ENCODE results near the gene PARN.
"Not testable (repeated sequence)": the region's sequence is repeated elsewhere in the genome, so short reads cannot be mapped to it uniquely, and the experiment has no call there.

The PARN gene

DNA sequence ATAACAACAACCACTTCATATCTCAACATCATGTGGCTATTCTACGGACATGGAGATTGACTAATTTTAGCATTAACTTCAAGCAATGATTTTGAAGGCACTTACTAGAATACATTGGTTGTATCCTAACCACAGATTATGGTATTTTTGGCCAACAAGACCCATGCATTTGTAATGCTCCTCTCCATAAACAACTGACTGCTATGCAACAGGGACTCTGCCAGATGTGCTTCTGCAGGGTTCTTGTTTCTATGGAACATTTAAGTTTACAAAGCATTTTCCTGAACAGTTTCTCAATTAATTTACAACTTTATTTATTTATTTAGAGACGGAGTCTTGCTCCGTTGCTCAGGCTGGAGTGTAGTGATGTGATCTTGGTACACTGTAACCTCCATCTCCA lies 178.0 kb downstream of the PARN start:
- DNase-seq (ENCODE audit: low read depth in 1 of 2, low spot score in 1 of 2) = no peak
- no peak for TF ChIP-seq JUND (IDR thresholded peaks at IDR 0.05; ENCODE audit: low read depth)
- in situ Hi-C loops (cut with HindIII; ENCODE audit: low pct_unique_long_range_greater_than_20kb, low sequenced_read_pairs) = no loop called here

DNA sequence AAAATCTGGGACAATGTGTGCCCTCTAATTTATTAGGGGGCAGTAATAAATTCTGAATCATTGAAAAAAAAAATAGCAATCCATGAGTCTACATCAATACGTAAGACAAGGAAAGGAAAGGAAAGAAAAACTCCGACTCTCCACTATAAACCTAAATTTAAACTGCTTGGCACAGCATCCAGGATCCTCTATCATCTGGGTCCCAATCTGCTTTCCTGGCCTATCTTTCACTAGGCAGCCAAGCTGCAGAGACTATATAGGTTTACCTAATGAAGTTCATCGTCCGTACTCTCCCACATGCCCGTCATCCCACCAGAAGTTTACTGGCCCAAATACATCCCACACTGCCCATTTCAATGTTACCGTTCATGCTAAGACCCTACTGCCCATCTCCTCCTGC lies 179.2 kb downstream of the PARN start:
- DNase-seq (ENCODE audit: low read depth in 1 of 2, low spot score in 1 of 2) = no peak
- TF ChIP-seq JUND (IDR thresholded peaks at IDR 0.05; ENCODE audit: low read depth) = no peak
- in situ Hi-C loops (cut with HindIII; ENCODE audit: low pct_unique_long_range_greater_than_20kb, low sequenced_read_pairs) = no loop called here

DNA sequence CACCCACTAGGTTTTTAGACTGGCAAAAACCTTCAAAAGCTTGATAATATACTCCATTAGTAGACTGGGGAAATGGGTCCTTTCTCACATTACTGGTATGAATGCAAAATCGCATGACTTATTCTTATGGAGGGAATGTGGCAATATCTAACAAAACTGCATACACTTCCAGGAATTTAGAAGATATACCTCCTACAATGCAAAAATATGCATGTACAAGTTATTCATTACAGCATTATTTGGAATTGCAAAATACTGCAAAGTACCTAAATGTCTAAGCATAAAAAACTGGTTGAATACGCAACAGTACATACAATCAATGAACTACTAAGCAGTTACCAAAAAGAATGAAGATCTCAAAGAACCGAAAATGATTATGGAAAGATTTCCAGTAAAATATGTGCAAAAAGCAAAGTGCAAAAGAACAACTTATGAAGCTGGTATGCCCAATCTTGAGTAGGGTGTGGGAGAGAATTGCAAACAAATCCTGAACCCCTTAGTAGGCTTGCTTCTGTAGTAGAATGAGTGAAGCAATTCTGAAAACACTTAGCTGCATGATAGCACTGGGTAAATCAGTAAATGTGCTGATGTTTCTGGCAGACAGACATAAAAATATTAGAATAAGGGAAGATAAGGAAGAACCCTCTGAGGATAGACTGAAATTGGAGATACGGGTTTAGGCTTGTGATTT lies 180.1 kb downstream of the PARN start:
- in situ Hi-C loops (cut with HindIII; ENCODE audit: low pct_unique_long_range_greater_than_20kb, low sequenced_read_pairs) = no loop called here
- TF ChIP-seq JUND (IDR thresholded peaks at IDR 0.05; ENCODE audit: low read depth) = no peak
- no peak for DNase-seq (ENCODE audit: low read depth in 1 of 2, low spot score in 1 of 2)

DNA sequence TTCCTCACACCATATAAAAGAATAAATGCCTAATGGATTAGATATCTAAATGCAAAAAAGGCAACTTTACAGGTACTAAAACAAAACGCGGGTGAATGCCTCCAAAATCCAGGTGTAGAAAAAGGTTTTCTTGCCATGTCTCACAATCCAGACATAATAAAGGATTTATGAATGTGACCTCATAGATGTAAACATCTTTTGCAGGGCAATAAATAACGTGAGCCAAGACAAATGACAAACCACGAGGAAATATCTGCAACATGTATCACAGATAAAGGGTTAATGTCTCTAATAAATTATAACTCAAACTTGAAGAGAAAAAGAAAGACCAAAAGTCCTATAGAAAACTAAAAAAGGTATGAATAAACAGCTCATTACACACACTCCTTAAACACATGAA lies 180.7 kb downstream of the PARN start:
- no peak for TF ChIP-seq JUND (IDR thresholded peaks at IDR 0.05; ENCODE audit: low read depth)
- DNase-seq (ENCODE audit: low read depth in 1 of 2, low spot score in 1 of 2) = no peak
- in situ Hi-C loops (cut with HindIII; ENCODE audit: low pct_unique_long_range_greater_than_20kb, low sequenced_read_pairs) = no loop called here

DNA sequence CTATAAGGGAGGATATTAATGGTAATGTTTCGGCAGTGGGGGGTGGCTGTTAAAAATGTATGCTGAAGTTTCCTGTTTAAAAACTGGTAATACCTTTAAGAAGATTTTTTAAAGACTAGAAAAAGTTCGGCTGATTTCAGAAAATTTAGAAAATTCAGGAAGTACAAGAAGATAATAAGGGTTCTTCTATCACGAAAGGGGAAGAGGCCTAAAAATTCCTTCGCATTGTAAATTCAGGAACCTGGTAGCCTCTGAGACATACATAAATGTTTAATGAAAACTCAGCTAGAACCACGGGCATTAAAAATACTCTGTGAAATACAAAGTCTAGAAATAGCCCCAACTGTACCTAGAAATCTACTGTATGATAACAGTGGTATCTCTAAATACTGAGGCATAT lies 181.2 kb downstream of the PARN start:
- in situ Hi-C loops (cut with HindIII; ENCODE audit: low pct_unique_long_range_greater_than_20kb, low sequenced_read_pairs) = no loop called here
- TF ChIP-seq JUND (IDR thresholded peaks at IDR 0.05; ENCODE audit: low read depth) = no peak
- no peak for DNase-seq (ENCODE audit: low read depth in 1 of 2, low spot score in 1 of 2)

DNA sequence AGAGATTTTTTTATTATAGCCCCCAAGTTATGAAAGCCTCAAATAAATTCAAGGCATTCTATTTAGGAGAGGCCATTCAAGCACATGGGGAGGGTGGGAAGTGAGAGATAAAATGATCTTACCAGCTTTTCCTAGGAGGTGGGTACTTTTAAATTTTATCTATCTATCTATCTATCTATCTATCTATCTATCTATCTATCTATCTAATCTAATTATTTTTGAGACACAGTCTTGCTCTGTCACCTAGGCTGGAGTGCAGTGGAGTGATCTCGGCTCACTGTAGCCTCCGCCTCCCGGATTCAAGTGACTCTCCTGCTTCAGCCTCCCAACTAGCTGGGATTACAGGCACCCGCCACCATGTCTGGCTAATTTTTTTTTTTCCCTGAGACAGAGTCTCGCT lies 182.3 kb downstream of the PARN start:
- in situ Hi-C loops (cut with HindIII; ENCODE audit: low pct_unique_long_range_greater_than_20kb, low sequenced_read_pairs) = no loop called here
- TF ChIP-seq JUND (IDR thresholded peaks at IDR 0.05; ENCODE audit: low read depth) = no peak
- no peak for DNase-seq (ENCODE audit: low read depth in 1 of 2, low spot score in 1 of 2)

DNA sequence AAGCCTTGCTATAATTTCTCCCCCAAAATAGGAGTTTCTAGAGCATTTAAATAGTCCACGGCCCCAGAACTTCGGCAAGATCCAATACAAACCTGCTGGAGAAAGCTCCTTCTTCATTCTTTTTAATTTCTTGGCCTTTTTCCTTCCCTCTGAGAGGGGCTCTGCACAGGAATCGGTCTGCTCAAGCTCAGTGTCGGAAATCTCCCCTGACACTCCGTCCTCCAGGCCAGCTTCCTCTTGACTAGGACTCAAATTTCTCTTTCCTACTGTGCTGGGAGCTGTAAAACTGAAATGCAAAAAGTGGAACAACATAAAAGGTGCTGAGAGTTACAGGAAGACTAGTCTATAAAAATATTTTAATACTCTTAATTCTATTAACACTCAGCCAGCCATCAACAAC lies 183.3 kb downstream of the PARN start:
- in situ Hi-C loops (cut with HindIII; ENCODE audit: low pct_unique_long_range_greater_than_20kb, low sequenced_read_pairs) = no loop called here
- DNase-seq (ENCODE audit: low read depth in 1 of 2, low spot score in 1 of 2) = no peak
- TF ChIP-seq JUND (IDR thresholded peaks at IDR 0.05; ENCODE audit: low read depth) = no peak

DNA sequence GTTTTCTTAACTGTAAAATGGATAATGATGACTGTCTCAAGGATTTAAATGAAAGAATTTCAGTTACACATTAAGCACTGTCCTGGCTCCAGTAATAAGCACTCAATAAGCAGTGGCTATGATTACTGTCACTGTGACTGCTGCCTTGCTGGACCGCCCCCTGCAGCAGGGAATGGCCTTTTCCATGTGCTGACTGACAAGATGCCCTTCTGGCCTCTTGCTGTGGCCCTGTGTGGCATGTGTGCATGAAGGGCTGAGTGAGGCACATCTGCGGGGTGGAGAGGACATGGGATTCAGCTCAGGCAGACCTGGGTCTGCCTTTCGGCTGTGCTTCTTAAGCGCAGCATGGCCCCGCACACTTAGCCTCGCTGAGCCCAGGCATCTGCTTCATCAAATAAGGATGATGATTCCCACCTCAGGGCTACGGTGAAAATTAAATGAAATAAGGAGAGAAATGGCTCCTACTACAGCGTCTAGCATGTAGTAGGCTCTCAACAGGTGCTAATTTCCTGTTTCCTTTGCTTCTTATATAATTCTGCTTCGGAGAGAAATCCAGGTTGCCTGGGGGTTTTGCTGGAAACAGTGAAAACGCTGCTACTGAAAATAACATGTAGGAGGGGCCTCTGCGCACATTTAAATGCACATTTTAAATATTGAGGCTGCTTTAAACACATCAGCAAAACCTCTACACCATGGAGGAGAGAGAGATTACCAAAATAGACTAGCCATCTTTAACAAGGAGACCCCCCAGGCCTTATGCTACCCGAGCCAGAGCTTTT lies 183.9 kb downstream of the PARN start:
- in situ Hi-C loops (cut with HindIII; ENCODE audit: low pct_unique_long_range_greater_than_20kb, low sequenced_read_pairs) = no loop called here
- DNase-seq (ENCODE audit: low read depth in 1 of 2, low spot score in 1 of 2) = no peak
- no peak for TF ChIP-seq JUND (IDR thresholded peaks at IDR 0.05; ENCODE audit: low read depth)

DNA sequence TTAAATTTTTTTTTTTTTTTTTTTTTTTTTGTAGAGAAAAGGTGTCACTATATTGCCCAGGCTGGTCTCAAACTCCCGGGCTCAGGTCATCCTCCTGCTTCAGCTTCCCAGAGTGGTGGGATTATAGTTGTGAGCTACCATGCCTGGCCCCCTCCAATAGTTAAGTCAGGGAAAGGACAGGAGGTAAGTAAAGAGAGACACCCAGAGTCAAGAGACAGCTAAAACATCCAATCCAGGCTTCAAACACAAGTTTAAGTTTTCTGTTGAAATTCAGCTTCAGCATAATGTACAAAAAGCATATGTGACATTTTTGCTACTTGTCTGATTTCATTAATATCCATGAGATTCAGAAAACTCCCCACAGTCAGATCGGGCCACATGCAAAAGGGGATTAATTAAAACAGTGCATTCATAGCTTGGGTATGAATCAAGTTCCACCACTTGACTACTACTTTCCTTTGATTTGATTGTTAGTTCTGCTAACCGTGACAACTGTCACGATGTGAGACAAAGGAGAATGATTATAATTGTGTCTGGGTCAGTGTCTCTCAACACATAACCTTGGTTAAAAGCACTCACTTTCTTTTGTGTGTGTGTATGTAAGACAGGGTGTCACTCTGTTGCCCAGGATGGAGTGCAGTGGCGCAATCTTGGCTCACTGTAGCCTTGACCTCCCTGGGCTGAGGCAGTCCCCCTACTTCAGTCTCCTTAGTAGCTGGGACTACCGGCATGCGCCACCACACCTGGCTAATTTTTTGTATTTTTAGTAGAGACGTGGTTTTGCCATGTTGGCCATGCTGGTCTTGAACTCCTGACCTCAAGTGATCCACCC lies 184.9 kb downstream of the PARN start:
- in situ Hi-C loops (cut with HindIII; ENCODE audit: low pct_unique_long_range_greater_than_20kb, low sequenced_read_pairs) = no loop called here
- no peak for TF ChIP-seq JUND (IDR thresholded peaks at IDR 0.05; ENCODE audit: low read depth)
- DNase-seq (ENCODE audit: low read depth in 1 of 2, low spot score in 1 of 2) = no peak

DNA sequence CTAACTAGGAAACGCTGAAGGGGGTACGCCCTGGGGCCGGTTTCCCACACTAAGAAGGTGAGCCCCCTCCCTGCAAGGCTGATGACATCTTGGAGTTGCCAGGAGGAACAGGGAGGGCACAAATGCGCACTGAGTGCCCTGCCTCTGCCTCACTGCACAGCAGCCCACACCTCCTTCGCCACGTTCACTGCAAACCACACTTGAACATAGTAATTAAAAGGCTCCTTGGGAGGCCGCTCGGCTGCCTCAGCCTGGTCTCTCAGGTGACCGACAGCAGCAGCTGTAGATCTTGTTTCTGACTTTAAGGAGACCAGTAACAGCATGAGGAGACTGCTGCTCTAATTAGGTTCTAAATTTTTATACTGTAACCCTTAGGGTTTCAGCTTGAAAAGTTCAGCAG lies 188.5 kb downstream of the PARN start:
- DNase-seq (ENCODE audit: low read depth in 1 of 2, low spot score in 1 of 2); in situ Hi-C loops (cut with HindIII; ENCODE audit: low pct_unique_long_range_greater_than_20kb, low sequenced_read_pairs): not testable (repeated sequence)

DNA sequence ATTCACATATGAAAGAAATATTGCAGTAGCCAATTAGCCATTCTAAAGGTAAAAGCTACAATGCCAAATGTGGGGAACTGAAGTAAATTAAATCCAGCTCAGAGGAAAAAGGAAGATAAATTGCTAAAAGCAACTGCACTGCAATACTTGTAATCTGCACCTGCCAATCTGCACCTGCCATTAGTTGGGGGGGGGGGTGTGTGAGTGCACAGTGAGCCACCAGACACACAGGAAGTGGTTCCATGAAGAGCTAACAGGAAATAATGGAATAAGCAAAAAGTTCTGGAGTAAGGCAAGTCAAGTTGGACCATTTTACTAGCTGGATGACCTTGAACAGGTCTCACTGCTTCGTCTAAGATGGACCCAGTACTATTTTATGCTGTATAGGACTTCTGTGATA lies 191.8 kb downstream of the PARN start:
- no peak for TF ChIP-seq JUND (IDR thresholded peaks at IDR 0.05; ENCODE audit: low read depth)
- DNase-seq (ENCODE audit: low read depth in 1 of 2, low spot score in 1 of 2) = no peak
- in situ Hi-C loops (cut with HindIII; ENCODE audit: low pct_unique_long_range_greater_than_20kb, low sequenced_read_pairs) = no loop called here

DNA sequence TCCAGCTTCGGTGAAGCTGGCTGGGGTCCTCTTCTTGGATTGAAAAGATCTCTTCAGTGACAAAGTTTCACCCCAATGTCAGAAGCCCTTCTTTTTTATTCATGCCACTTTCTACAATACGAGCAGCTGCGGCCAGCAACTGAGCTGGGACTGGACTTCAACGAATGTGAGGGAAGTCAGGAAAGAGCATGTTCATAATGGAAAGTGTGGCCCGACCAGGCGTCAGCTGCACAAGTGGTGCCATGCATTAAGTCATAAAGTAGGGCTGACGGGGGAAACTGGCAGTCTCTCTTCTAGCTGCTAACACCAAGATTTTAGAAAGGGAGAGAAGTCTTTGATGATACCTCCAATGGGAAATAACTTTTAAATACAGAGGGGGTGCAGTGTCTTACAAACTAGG lies 192.6 kb downstream of the PARN start:
- TF ChIP-seq JUND (IDR thresholded peaks at IDR 0.05; ENCODE audit: low read depth) = no peak
- in situ Hi-C loops (cut with HindIII; ENCODE audit: low pct_unique_long_range_greater_than_20kb, low sequenced_read_pairs) = no loop called here
- DNase-seq (ENCODE audit: low read depth in 1 of 2, low spot score in 1 of 2) = no peak

DNA sequence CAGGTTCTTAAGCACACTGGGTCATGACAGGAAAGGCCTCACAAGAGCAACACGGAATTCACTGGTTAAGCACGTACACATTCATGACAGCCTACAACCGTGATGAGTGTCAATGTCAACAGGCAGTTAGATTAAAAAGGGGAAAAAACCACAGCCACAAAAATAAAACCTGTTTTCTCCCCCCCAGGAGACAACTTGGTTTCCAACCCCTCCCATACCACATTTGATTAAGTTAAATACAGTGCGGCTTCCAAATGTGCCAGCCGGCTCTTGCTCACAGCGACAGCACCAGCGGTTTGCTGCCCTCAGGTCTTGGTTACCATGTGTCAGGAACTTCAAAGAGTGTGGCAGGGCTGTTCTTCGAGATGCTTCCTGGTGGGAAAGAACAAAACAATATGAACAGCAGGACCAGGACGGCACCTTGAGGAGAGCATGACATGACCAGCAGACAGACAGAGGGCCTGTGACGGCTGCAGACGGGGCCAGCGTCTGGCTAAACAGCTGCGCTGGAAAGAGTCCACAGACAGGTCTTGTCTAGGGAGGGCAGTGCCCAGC lies 193.6 kb downstream of the PARN start:
- TF ChIP-seq JUND (IDR thresholded peaks at IDR 0.05; ENCODE audit: low read depth) = no peak
- no peak for DNase-seq (ENCODE audit: low read depth in 1 of 2, low spot score in 1 of 2)
- in situ Hi-C loops (cut with HindIII; ENCODE audit: low pct_unique_long_range_greater_than_20kb, low sequenced_read_pairs) = no loop called here

Measured in T47D (cell line).